H9 (cell line): ENCODE results near the gene IL20RB. TPM values are rescaled to one million over a fixed set of nuclear protein-coding genes. Genes with fewer than 3 reads are reported as not detected.

Experiments
- DNase-seq: peaks from one replicate; pipeline ENCODE4 v3.0.0-alpha.2; 2017
- H2AFZ ChIP-seq: one replicate; pipeline ENCODE4 v1.6.1; 2013; ENCODE audit warnings: mild to moderate bottlenecking, low read length, control low read depth, moderate library complexity
- H2AK5ac ChIP-seq: 2 replicates; pipeline ENCODE4 v1.6.1; 2013; ENCODE audit warnings: low read length, control low read depth, mixed read lengths; ENCODE audit not compliant: insufficient read length
- H2BK120ac ChIP-seq: one replicate; pipeline ENCODE4 v1.6.1; 2013; ENCODE audit warnings: low read depth, mild to moderate bottlenecking, low read length, control low read depth, inconsistent platforms; ENCODE audit not compliant: poor library complexity, severe bottlenecking
- H2BK12ac ChIP-seq: 2 replicates; pipeline ENCODE4 v1.6.1; 2013; ENCODE audit warnings: low read length, control low read depth, mixed read lengths, low read depth; ENCODE audit not compliant: insufficient read length
- H2BK15ac ChIP-seq: 2 replicates; pipeline ENCODE4 v1.6.1; 2013; ENCODE audit warnings: low read depth, low read length, control low read depth
- H2BK20ac ChIP-seq: one replicate; pipeline ENCODE4 v1.6.1; 2013; ENCODE audit warnings: low read depth, mild to moderate bottlenecking, low read length, control low read depth, inconsistent platforms; ENCODE audit not compliant: poor library complexity, severe bottlenecking
- H2BK5ac ChIP-seq: 2 replicates; pipeline ENCODE4 v1.6.1; 2013; ENCODE audit warnings: low read length, control low read depth, mixed read lengths; ENCODE audit not compliant: insufficient read length
- H3K14ac ChIP-seq: 2 replicates; pipeline ENCODE4 v1.6.1; 2013; ENCODE audit warnings: low read length, control low read depth; ENCODE audit not compliant: insufficient read depth
- H3K18ac ChIP-seq: 2 replicates; pipeline ENCODE4 v1.6.1; 2013; ENCODE audit warnings: low read depth, mild to moderate bottlenecking, mixed read lengths, low read length, control low read depth; ENCODE audit not compliant: insufficient read length
- H3K23ac ChIP-seq: 2 replicates; pipeline ENCODE4 v1.6.1; 2013; ENCODE audit warnings: low read length, control low read depth, mixed read lengths, low read depth; ENCODE audit not compliant: insufficient read length
- H3K23me2 ChIP-seq: 2 replicates; pipeline ENCODE4 v1.6.1; 2013; ENCODE audit warnings: low read depth, mild to moderate bottlenecking, mixed read lengths, low read length, control low read depth; ENCODE audit not compliant: insufficient read length, poor library complexity, severe bottlenecking
- H3K27ac ChIP-seq: 2 replicates; pipeline ENCODE4 v1.5.1; 2013; ENCODE audit warnings: low read length, control low read depth, mixed read lengths, low read depth; ENCODE audit not compliant: insufficient read length
- H3K27me3 ChIP-seq: 2 replicates; pipeline ENCODE4 v1.6.1; 2013; ENCODE audit warnings: low read length, control low read depth, inconsistent platforms; ENCODE audit not compliant: insufficient read depth
- H3K4ac ChIP-seq: 2 replicates; pipeline ENCODE4 v1.6.1; 2013; ENCODE audit warnings: low read depth, mild to moderate bottlenecking, control low read depth, inconsistent platforms, low read length, moderate library complexity
- H3K4me1 ChIP-seq: 2 replicates; pipeline ENCODE4 v1.6.1; 2013; ENCODE audit warnings: low read length, control low read depth, inconsistent platforms; ENCODE audit not compliant: insufficient read depth
- H3K4me2 ChIP-seq: 2 replicates; pipeline ENCODE4 v1.6.1; 2013; ENCODE audit warnings: low read length, control low read depth, mixed read lengths; ENCODE audit not compliant: insufficient read length, insufficient read depth
- H3K56ac ChIP-seq: 2 replicates; pipeline ENCODE4 v1.6.1; 2013; ENCODE audit warnings: low read depth, mild to moderate bottlenecking, mixed read lengths, low read length, control low read depth; ENCODE audit not compliant: insufficient read length
- H3K79me1 ChIP-seq: 2 replicates; pipeline ENCODE4 v1.6.1; 2013; ENCODE audit warnings: low read depth, mild to moderate bottlenecking, moderate library complexity, low read length, control low read depth, inconsistent platforms; ENCODE audit not compliant: insufficient read depth, poor library complexity, severe bottlenecking
- H3K79me2 ChIP-seq: 2 replicates; pipeline ENCODE4 v1.6.1; 2013; ENCODE audit warnings: low read length, control low read depth, inconsistent platforms; ENCODE audit not compliant: insufficient read depth
- H3K9ac ChIP-seq: 2 replicates; pipeline ENCODE4 v1.6.1; 2013; ENCODE audit warnings: low read length, control low read depth, mixed read lengths; ENCODE audit not compliant: insufficient read length; ENCODE audit errors: extremely low read depth
- H3K9me3 ChIP-seq: one replicate; pipeline ENCODE4 v1.6.1; 2013; ENCODE audit warnings: low read depth, low read length, inconsistent platforms; ENCODE audit not compliant: control insufficient read depth
- H3T11ph ChIP-seq: one replicate; pipeline ENCODE4 v1.6.1; 2013; ENCODE audit warnings: mild to moderate bottlenecking, low read length, control low read depth, inconsistent platforms
- H4K20me1 ChIP-seq: one replicate; pipeline ENCODE4 v1.6.1; 2013; ENCODE audit not compliant: control insufficient read depth, insufficient read length, insufficient read depth
- H4K5ac ChIP-seq: 2 replicates; pipeline ENCODE4 v1.6.1; 2013; ENCODE audit warnings: low read depth, mild to moderate bottlenecking, mixed read lengths, low read length, control low read depth; ENCODE audit not compliant: insufficient read length
- H4K8ac ChIP-seq: replicated peaks from 2 replicates; pipeline ENCODE4 v1.6.1; 2013; ENCODE audit warnings: low read length, control low read depth, mixed read lengths, low read depth; ENCODE audit not compliant: insufficient read length
- H4K91ac ChIP-seq: 2 replicates; pipeline ENCODE4 v1.6.1; 2013; ENCODE audit warnings: low read depth, mild to moderate bottlenecking, moderate library complexity, mixed read lengths, low read length, control low read depth; ENCODE audit not compliant: insufficient read length
- H3K27ac Mint-ChIP-seq, 3 experiments: 2 replicates in 2 of 3; 3 replicates in 1 of 3; pipeline ENCODE4 v1.8.0; 2020 to 2021; ENCODE audit warnings: mixed read lengths in 3 of 3, mild to moderate bottlenecking in 1 of 3, moderate library complexity in 1 of 3
- H3K27me3 Mint-ChIP-seq: 2 replicates; pipeline ENCODE4 v1.8.0; 2021; ENCODE audit warnings: low read depth, mild to moderate bottlenecking, moderate library complexity, mixed read lengths
- H3K36me3 Mint-ChIP-seq, 3 experiments: 2 replicates in 2 of 3; 3 replicates in 1 of 3; pipeline ENCODE4 v1.8.0; 2020 to 2021; ENCODE audit warnings: low read depth in 3 of 3, mixed read lengths in 3 of 3; ENCODE audit not compliant: insufficient read depth in 1 of 3
- H3K4me1 Mint-ChIP-seq, 2 experiments: 2 replicates each; pipeline ENCODE4 v1.8.0; 2020; ENCODE audit warnings: mixed read lengths in 2 of 2
- H3K4me3 Mint-ChIP-seq, 2 experiments: 2 replicates in 1 of 2; 3 replicates in 1 of 2; pipeline ENCODE4 v1.8.0; 2020 to 2021; ENCODE audit warnings: mild to moderate bottlenecking in 2 of 2, mixed read lengths in 2 of 2, moderate library complexity in 1 of 2
- H3K9me3 Mint-ChIP-seq, 2 experiments: 2 replicates in 1 of 2; 3 replicates in 1 of 2; pipeline ENCODE4 v1.8.0; 2020; ENCODE audit warnings: mild to moderate bottlenecking in 2 of 2, mixed read lengths in 2 of 2, moderate library complexity in 1 of 2
- WGBS: extraction: QIAGEN DNeasy Blood & Tissue Kit; methylation state at CpG from one replicate; pipeline ENCODE4 v1.1.7; 2013; ENCODE audit warnings: missing lambda C conversion rate, low lambda C conversion rate, mixed read lengths; ENCODE audit not compliant: insufficient read length; ENCODE audit errors: extremely low coverage; 5-methylcytosine and 5-hydroxymethylcytosine counted together
- total RNA-seq: library from RNA; stranded (reverse); gene quantifications from 2 replicates; pipeline ENCODE4 v1.2.1, GENCODE V29; 2021
- TF ChIP-seq, protein P1 (sequence below): fragments of 200-600 bp; sonication (generic); conservative IDR thresholded peaks from 3 replicates; pipeline ENCODE4 v1.8.0; 2021; ENCODE audit warnings: antibody characterized with exemption, mild to moderate bottlenecking

Gene IL20RB
- total RNA-seq, 1 experiment from 2014 or later: 1.5 TPM

DNA sequence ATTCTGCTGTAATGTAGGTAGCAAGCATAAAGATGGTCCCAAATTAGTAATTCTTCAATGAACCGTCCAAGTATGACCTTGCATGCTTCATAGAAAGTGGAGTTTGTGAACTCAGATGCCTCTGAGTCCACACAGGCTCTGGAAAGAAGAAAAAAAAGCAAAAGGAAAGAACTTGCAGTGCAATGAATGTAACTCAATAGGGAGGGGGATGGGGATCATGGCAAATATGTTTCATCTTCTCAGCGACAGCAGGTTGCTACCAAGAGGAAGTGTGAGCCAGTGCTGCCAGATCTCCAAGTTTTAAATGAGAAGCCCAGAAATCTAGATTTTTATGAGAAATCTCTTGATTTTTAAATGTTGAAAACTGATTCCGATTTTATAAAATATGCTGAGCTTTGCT lies 50.3 kb downstream of the IL20RB start:
- H3K4me2 ChIP-seq: no peak overlapping the region
- TF ChIP-seq, protein P1, sequence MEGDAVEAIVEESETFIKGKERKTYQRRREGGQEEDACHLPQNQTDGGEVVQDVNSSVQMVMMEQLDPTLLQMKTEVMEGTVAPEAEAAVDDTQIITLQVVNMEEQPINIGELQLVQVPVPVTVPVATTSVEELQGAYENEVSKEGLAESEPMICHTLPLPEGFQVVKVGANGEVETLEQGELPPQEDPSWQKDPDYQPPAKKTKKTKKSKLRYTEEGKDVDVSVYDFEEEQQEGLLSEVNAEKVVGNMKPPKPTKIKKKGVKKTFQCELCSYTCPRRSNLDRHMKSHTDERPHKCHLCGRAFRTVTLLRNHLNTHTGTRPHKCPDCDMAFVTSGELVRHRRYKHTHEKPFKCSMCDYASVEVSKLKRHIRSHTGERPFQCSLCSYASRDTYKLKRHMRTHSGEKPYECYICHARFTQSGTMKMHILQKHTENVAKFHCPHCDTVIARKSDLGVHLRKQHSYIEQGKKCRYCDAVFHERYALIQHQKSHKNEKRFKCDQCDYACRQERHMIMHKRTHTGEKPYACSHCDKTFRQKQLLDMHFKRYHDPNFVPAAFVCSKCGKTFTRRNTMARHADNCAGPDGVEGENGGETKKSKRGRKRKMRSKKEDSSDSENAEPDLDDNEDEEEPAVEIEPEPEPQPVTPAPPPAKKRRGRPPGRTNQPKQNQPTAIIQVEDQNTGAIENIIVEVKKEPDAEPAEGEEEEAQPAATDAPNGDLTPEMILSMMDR: no peak
- H4K20me1 ChIP-seq: no peaks in the 10 kb centered on the region
- Mint-ChIP-seq H3K27me3 (no peaks in the 10 kb centered on the region), H3K36me3 (no peaks in the 10 kb centered on the region), H3K4me1 (no peaks in the 10 kb centered on the region; a peak in 1 of 4 replicates), H3K4me3 (no peak overlapping the region), H3K9me3 (no peaks in the 10 kb centered on the region; a peak in 1 of 5 replicates), H3K27ac (no peak overlapping the region)
- H3K9me3 ChIP-seq: no peaks in the 10 kb centered on the region
- H3K4me1 ChIP-seq: no peaks in the 10 kb centered on the region
- H3K4ac ChIP-seq: no peak overlapping the region
- no peak overlapping the region for H3K14ac ChIP-seq
- no peak overlapping the region; the same call in 1 of the 2 replicates for H2BK15ac ChIP-seq
- H2AFZ ChIP-seq: no peak overlapping the region
- H3K9ac ChIP-seq: no peak overlapping the region
- H4K5ac ChIP-seq: no peak overlapping the region
- H3K23me2 ChIP-seq: no peaks in the 10 kb centered on the region
- no peak overlapping the region for H3T11ph ChIP-seq
- H3K79me2 ChIP-seq: no peaks in the 10 kb centered on the region
- DNase-seq: no peak
- no peaks in the 10 kb centered on the region for H3K79me1 ChIP-seq
- no peak overlapping the region for H2AK5ac ChIP-seq
- H2BK120ac ChIP-seq: no peak overlapping the region
- H3K18ac ChIP-seq: no peak overlapping the region
- H2BK5ac ChIP-seq: no peak overlapping the region
- H4K91ac ChIP-seq: no peak overlapping the region
- H3K23ac ChIP-seq: no peak overlapping the region
- no peak overlapping the region for H3K56ac ChIP-seq
- H3K27me3 ChIP-seq: no peaks in the 10 kb centered on the region
- H2BK12ac ChIP-seq: no peak overlapping the region
- H3K27ac ChIP-seq: no peak overlapping the region
- H4K8ac ChIP-seq: no peak overlapping the region
- WGBS: no CpG with 5 or more reads among the region's 3 CpGs
- H2BK20ac ChIP-seq: no peak overlapping the region
